IPS-NIHi7 (cell line): ENCODE data around the gene RNASE13.

Experiments
- DNase-seq: peaks from one replicate; pipeline ENCODE4 v3.0.0; 2012; ENCODE audit warnings: mixed read lengths; ENCODE audit errors: extremely low spot score

Gene RNASE13

GRCh38 chr14:21066882-21067502, 32.4 kb upstream of the RNASE13 start:
- DNase-seq: peak; percentile 35

- no peak for DNase-seq
These were observed 28.9 kb upstream of the RNASE13 start for GRCh38 chr14:21063479-21063878.

DNA sequence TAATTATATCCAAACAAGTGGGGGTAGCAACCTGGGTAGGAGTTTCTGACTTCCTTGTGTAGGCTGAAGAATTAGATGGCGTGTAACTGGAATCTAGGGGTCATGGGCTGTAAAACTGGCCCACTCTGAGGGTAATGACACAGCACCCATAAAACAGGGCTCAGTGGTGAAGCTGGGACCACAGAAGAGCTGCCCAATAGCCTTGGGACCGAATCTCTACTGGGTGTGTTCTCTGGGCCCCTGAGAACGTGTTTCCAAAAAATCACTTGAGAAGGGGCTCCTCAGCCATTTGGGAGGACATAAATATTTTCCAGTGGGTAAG, 26.7 kb upstream of the RNASE13 start:
- no peak for DNase-seq

GRCh38 chr14:21060614-21061346, 26.2 kb upstream of the RNASE13 start:
- no peak for DNase-seq

DNA sequence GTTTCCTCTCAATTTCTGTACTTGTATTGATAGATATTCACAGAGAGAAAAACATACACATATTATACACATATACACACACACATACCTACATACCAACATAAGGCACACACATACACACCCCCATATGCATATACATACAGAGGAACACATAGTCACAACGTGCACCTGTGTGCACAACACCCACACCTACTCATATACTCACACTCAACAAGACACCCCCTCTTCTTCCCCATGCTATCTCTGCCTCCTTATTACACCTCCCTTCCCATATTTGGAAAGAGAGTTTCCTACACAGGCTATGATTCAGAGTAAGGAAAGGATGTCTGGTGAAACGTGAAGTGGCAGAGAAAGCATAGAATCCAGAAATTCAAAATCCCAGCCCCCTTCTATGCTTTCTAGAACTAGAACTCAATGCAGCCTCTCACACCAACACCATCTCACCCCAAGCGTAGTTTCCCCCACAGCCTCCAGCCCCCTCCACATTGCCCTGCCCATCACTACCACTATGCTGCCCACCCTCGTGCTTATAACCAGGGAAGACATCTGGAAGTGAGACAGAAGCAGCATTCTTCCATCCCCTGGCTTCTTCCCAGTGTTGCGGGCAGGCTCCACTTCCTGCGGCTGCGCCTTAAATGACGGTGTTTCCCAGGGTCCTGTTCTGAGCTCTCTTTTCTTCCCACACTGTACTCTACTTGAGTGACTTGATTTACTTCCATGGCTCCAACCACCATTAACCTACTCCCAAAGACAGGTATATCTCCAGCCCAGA, 25.4 kb upstream of the RNASE13 start:
- no peak for DNase-seq

GRCh38 chr14:21058903-21059302, 24.3 kb upstream of the RNASE13 start:
- no peak for DNase-seq

DNA sequence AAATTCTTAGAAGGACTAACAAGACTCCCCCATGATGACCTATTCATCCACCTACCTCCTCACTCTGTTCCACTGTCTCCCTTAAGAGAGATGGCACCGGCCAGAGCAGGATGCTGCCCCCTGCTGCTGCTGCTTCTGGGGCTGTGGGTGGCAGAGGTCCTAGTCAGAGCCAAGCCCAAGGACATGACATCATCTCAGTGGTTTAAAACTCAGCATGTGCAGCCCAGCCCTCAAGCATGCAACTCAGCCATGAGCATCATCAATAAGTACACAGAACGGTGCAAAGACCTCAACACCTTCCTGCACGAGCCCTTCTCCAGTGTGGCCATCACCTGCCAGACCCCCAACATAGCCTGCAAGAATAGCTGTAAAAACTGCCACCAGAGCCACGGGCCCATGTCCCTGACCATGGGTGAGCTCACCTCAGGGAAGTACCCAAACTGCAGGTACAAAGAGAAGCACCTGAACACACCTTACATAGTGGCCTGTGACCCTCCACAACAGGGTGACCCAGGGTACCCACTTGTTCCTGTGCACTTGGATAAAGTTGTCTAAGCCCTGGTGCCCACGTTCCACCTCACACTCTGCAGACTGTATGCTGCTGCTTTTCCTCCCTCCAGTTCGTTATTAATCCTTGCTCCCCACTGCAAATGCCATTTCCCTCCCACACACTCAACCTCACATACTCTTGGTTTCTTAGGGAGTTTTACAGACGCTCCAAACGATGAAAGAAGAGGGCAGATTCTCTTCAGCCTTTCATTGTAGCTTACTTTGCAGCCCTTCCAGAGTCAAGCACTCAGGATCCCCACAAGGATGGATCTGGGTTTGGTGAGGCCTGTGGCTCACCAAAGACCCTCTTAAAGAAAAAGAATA, 23.4 kb upstream of the RNASE13 start, which contains the start of gene RNASE8:
Gene RNASE8 (plus strand): TSS at position 20 of the 873 bp plus-strand sequence. CDS start 71 bp downstream, at position 91.
- no peak for DNase-seq

GRCh38 chr14:21056520-21057163, 22.0 kb upstream of the RNASE13 start:
- DNase-seq: no peak

- DNase-seq: no peak
These were observed 21.0 kb upstream of the RNASE13 start for GRCh38 chr14:21055432-21056117.

DNA sequence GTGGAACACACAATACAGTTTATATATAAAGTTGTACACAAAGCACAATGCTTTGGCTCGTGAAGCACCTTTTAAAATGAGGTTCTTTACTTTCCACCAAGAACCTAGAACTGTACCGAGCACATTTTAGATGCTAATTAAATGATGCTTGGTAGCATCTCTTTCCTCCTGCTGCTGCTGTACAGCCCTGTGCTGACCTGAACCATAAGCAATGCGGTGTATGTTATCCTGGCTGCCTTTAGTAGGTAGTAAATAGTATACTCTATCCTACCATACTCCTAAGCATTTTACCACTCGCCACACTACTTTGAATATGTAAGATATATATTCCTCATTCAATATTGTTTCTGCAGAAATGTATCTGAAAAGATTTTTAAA, 20.1 kb upstream of the RNASE13 start:
- DNase-seq: no peak

- DNase-seq: no peak
These were observed 19.6 kb upstream of the RNASE13 start for GRCh38 chr14:21054123-21054767.

GRCh38 chr14:21053184-21054122, 18.8 kb upstream of the RNASE13 start:
- no peak for DNase-seq

- DNase-seq: no peak
These were observed 16.0 kb upstream of the RNASE13 start for GRCh38 chr14:21050597-21050996.

- no peak for DNase-seq
These were observed 14.7 kb upstream of the RNASE13 start for GRCh38 chr14:21049271-21049673.

- DNase-seq: no peak
These were observed 14.0 kb upstream of the RNASE13 start for GRCh38 chr14:21048638-21049037.

DNA sequence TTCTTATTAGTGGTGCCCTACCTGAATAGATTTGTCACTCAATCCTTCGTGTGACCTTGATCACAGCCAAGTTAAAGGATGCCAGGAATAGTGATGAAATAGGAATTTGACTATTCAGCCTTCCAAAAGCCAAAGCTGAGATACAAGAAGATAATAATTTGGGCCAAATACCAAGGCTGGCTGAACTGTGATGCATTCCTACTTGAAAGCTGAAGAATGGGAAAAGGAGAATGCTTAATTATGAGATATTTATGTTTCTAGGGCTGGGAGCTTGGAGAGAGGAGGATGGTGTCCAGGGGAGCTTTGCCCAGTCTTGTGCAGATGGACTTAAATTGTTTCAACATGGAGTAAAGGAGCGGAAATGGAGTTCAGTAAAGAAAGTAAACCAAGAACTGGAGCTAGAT, 12.8 kb upstream of the RNASE13 start:
- DNase-seq: no peak

- no peak for DNase-seq
These were observed 9.5 kb upstream of the RNASE13 start for GRCh38 chr14:21043974-21044618.

- no peak for DNase-seq
These were observed 8.9 kb upstream of the RNASE13 start for GRCh38 chr14:21043387-21043973.
